Measurements from ENCODE around the gene DYNLT2B. TPM values are rescaled to one million over a fixed set of nuclear protein-coding genes. Genes with fewer than 3 reads are reported as not detected.

The DYNLT2B gene
- total and polyA plus RNA-seq, 4 donors: 1.1 to 3.7 (median 2.9) TPM

DNA sequence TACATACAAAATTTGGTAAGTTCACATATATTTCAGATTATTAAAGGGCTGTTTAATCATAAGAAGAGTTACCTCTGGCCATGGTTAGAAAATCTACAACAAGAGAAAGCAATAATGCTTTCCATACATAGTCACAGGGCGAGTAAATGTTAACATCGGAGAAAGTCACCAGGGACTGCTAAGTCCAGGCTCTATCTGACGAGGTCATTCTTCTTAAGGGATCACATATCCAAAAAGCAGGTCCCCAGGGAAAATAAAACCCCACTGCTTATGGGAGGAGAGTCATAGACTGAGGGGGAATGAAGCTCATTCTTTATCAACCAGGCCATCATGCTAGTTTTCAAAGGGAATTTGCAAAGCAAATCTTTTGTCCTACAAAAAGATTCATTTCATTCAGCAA lies 33.6 kb downstream of the DYNLT2B start:
- Histone ChIP-seq H3K4me3 (ENCODE audit: low read depth in 1 of 3, low read length in 3 of 3) (no peak overlapping the region), H3K36me3 (ENCODE audit: control insufficient read depth in 4 of 4, insufficient read depth in 3 of 4, low read depth in 1 of 4, low read length in 3 of 4) (no peaks in the 10 kb centered on the region), H3K27me3 (ENCODE audit: control insufficient read depth in 4 of 4, insufficient read depth in 4 of 4, low read length in 3 of 4) (no peaks in the 10 kb centered on the region), H3K9me3 (ENCODE audit: control insufficient read depth in 4 of 4, low read length in 3 of 4) (no peaks in the 10 kb centered on the region), H3K27ac (ENCODE audit: low read depth in 1 of 2, low read length in 2 of 2) (no peak overlapping the region), H3K4me1 (ENCODE audit: control insufficient read depth in 4 of 4, insufficient read depth in 4 of 4, low read length in 3 of 4) (peaks cover 9 to 41% (median 28%) of the 10 kb centered on the region in 4 donors), H3K9ac (ENCODE audit: low read depth in 1 of 2, low read length in 2 of 2) (no peak overlapping the region)
- DNase-seq (ENCODE audit: low spot score): no peak
- TF ChIP-seq EGR1 (IDR thresholded peaks at IDR 0.05; ENCODE audit: low read depth in 2 of 2) (no peak), TAF1 (conservative IDR thresholded peaks at IDR 0.05) (no peak), FOXA1 (IDR thresholded peaks at IDR 0.05) (no peak), RAD21 (IDR thresholded peaks at IDR 0.05) (no peak), GABPA (IDR thresholded peaks at IDR 0.05 in 1 of 2, conservative IDR thresholded peaks at IDR 0.05 in 1 of 2) (no peak), SP1 (IDR thresholded peaks at IDR 0.05) (no peak), RXRA (IDR thresholded peaks at IDR 0.05) (no peak), ATF3 (IDR thresholded peaks at IDR 0.05) (no peak), JUND (IDR thresholded peaks at IDR 0.05) (no peak)
- TF ChIP-seq, protein P1, sequence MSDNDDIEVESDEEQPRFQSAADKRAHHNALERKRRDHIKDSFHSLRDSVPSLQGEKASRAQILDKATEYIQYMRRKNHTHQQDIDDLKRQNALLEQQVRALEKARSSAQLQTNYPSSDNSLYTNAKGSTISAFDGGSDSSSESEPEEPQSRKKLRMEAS (IDR thresholded peaks at IDR 0.05): no peak
- 94% methylated on average over 3 of the region's 3 CpGs for WGBS

GRCh38 chr3:196281962-196282361 lies 36.1 kb downstream of the DYNLT2B start:
- Histone ChIP-seq H3K27me3 (ENCODE audit: control insufficient read depth in 4 of 4, insufficient read depth in 4 of 4, low read length in 3 of 4) (no peaks in the 10 kb centered on the region), H3K9ac (ENCODE audit: low read depth in 1 of 2, low read length in 2 of 2) (no peak overlapping the region), H3K27ac (ENCODE audit: low read depth in 1 of 2, low read length in 2 of 2) (peak overlapping the region in 1 of 2 donors; percentile 5), H3K9me3 (ENCODE audit: control insufficient read depth in 4 of 4, low read length in 3 of 4) (no peaks in the 10 kb centered on the region), H3K4me1 (ENCODE audit: control insufficient read depth in 4 of 4, insufficient read depth in 4 of 4, low read length in 3 of 4) (peaks cover 9 to 43% (median 28%) of the 10 kb centered on the region in 4 donors), H3K4me3 (ENCODE audit: low read depth in 1 of 3, low read length in 3 of 3) (no peak overlapping the region), H3K36me3 (ENCODE audit: control insufficient read depth in 4 of 4, insufficient read depth in 3 of 4, low read depth in 1 of 4, low read length in 3 of 4) (no peaks in the 10 kb centered on the region)
- DNase-seq (ENCODE audit: low spot score): no peak
- WGBS: 36% methylated on average over 4 of the region's 4 CpGs
- peak in 1 of 2 donors; percentile 7 for TF ChIP-seq HNF4A (conservative IDR thresholded peaks at IDR 0.05)
- no peak for TF ChIP-seq FOXA2 (IDR thresholded peaks at IDR 0.05)

DNA sequence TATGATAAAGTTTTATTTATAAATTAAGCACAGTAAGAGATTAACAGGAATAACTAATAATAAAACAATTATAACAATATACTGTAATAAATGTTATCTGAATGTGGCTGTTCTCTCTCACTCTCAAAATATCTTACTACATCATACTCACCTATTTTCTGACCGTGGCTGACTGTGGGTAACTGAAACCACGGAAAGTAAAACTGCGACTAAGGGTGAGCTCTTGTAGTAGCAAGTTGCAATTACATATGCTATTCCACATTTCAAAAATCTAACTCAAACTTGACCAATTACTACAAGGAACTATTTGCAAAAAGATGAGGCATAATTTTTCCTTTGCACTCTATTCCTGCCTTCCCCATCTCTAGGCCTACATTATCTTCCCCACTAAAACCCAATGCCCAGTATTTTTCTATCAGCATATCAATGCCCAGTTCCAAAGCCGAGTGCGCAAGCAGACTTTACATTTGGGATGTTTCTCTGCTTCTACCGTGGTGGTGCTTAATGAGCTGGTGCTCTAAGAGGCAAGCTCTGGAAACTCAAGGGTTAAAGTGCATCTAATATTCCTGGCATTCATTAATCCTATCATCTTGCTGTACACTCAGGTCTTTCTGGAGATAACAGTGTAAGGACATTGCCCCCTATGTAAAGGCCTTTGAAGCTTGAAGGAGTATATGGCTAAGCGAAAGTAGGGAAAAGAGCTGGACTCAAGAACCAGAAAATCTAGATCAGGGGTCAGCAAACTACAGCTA lies 37.2 kb downstream of the DYNLT2B start:
- H3K4me1 ChIP-seq (ENCODE audit: control insufficient read depth in 4 of 4, insufficient read depth in 4 of 4, low read length in 3 of 4): peaks cover 6 to 32% (median 22%) of the 10 kb centered on the region in 4 donors
- no peaks in the 10 kb centered on the region for H3K36me3 ChIP-seq (ENCODE audit: control insufficient read depth in 4 of 4, insufficient read depth in 3 of 4, low read depth in 1 of 4, low read length in 3 of 4)
- H3K9me3 ChIP-seq (ENCODE audit: control insufficient read depth in 4 of 4, low read length in 3 of 4): no peaks in the 10 kb centered on the region
- H3K9ac ChIP-seq (ENCODE audit: low read depth in 1 of 2, low read length in 2 of 2): no peak overlapping the region
- TF ChIP-seq RAD21 (IDR thresholded peaks at IDR 0.05): no peak
- TF ChIP-seq ZBTB33 (IDR thresholded peaks at IDR 0.05): no peak
- no peak for TF ChIP-seq RXRA (IDR thresholded peaks at IDR 0.05)
- no peak for TF ChIP-seq GABPA (IDR thresholded peaks at IDR 0.05 in 1 of 2, conservative IDR thresholded peaks at IDR 0.05 in 1 of 2)
- no peak for TF ChIP-seq NR2F2 (IDR thresholded peaks at IDR 0.05)
- no peak for TF ChIP-seq HNF4A (conservative IDR thresholded peaks at IDR 0.05)
- no peak for TF ChIP-seq SP1 (IDR thresholded peaks at IDR 0.05)
- no peak for TF ChIP-seq JUND (IDR thresholded peaks at IDR 0.05)
- no peak for TF ChIP-seq EGR1 (IDR thresholded peaks at IDR 0.05; ENCODE audit: low read depth in 2 of 2)
- TF ChIP-seq TAF1 (conservative IDR thresholded peaks at IDR 0.05): no peak
- TF ChIP-seq, protein P1 (IDR thresholded peaks at IDR 0.05): no peak
- TF ChIP-seq ATF3 (IDR thresholded peaks at IDR 0.05): no peak
- TF ChIP-seq, protein P2, sequence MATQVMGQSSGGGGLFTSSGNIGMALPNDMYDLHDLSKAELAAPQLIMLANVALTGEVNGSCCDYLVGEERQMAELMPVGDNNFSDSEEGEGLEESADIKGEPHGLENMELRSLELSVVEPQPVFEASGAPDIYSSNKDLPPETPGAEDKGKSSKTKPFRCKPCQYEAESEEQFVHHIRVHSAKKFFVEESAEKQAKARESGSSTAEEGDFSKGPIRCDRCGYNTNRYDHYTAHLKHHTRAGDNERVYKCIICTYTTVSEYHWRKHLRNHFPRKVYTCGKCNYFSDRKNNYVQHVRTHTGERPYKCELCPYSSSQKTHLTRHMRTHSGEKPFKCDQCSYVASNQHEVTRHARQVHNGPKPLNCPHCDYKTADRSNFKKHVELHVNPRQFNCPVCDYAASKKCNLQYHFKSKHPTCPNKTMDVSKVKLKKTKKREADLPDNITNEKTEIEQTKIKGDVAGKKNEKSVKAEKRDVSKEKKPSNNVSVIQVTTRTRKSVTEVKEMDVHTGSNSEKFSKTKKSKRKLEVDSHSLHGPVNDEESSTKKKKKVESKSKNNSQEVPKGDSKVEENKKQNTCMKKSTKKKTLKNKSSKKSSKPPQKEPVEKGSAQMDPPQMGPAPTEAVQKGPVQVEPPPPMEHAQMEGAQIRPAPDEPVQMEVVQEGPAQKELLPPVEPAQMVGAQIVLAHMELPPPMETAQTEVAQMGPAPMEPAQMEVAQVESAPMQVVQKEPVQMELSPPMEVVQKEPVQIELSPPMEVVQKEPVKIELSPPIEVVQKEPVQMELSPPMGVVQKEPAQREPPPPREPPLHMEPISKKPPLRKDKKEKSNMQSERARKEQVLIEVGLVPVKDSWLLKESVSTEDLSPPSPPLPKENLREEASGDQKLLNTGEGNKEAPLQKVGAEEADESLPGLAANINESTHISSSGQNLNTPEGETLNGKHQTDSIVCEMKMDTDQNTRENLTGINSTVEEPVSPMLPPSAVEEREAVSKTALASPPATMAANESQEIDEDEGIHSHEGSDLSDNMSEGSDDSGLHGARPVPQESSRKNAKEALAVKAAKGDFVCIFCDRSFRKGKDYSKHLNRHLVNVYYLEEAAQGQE (IDR thresholded peaks at IDR 0.05): no peak
- no peak for TF ChIP-seq FOXA1 (IDR thresholded peaks at IDR 0.05)
- no peak for TF ChIP-seq YY1 (IDR thresholded peaks at IDR 0.05)
- no peak for TF ChIP-seq HNF4G (IDR thresholded peaks at IDR 0.05)
- no peak for TF ChIP-seq CTCF (IDR thresholded peaks at IDR 0.05; ENCODE audit: low read depth, low read length, missing input control)
- TF ChIP-seq FOXA2 (IDR thresholded peaks at IDR 0.05): no peak
- no peak overlapping the region for H3K4me3 ChIP-seq (ENCODE audit: low read depth in 1 of 3, low read length in 3 of 3)
- no peak for DNase-seq (ENCODE audit: low spot score)
- no peaks in the 10 kb centered on the region for H3K27me3 ChIP-seq (ENCODE audit: control insufficient read depth in 4 of 4, insufficient read depth in 4 of 4, low read length in 3 of 4)
- whole genome bisulfite sequencing: 85% methylated on average over 7 of the region's 7 CpGs
- H3K27ac ChIP-seq (ENCODE audit: low read depth in 1 of 2, low read length in 2 of 2): no peak overlapping the region

Measured in liver (tissue), 9 donors.